IMR-90 (cell line): ENCODE measurements around the gene GPR153.

Source experiments
- CTCF ChIP-seq: conservative IDR thresholded peaks from 2 replicates; pipeline ENCODE4 v1.5.1; 2012; ENCODE audit warnings: mild to moderate bottlenecking, low read depth, low read length, improper control_type of control experiment
- MAFK ChIP-seq: IDR thresholded peaks from 2 replicates; pipeline ENCODE4 v1.6.1; 2012; ENCODE audit warnings: low read depth, low read length, improper control_type of control experiment
- MAZ ChIP-seq: IDR thresholded peaks from 2 replicates; pipeline ENCODE4 v1.6.1; 2012; ENCODE audit warnings: low read depth, mild to moderate bottlenecking, low read length, improper control_type of control experiment, moderate library complexity, borderline replicate concordance
- MXI1 ChIP-seq: IDR thresholded peaks from 2 replicates; pipeline ENCODE4 v1.6.1; 2012; ENCODE audit warnings: low read depth, mild to moderate bottlenecking, low read length, moderate library complexity, borderline replicate concordance
- POLR2A ChIP-seq: IDR thresholded peaks from 2 replicates; pipeline ENCODE4 v1.6.1; 2012; ENCODE audit warnings: mild to moderate bottlenecking, low read depth, low read length
- RAD21 ChIP-seq: IDR thresholded peaks from 2 replicates; pipeline ENCODE4 v1.6.1; 2012; ENCODE audit warnings: low read length, improper control_type of control experiment
- RCOR1 ChIP-seq: IDR thresholded peaks from 2 replicates; pipeline ENCODE4 v1.6.1; 2012; ENCODE audit warnings: mild to moderate bottlenecking, low read length, improper control_type of control experiment; ENCODE audit not compliant: insufficient replicate concordance
- RFX5 ChIP-seq: IDR thresholded peaks from 2 replicates; pipeline ENCODE4 v1.8.0; 2012; ENCODE audit warnings: low read depth, mild to moderate bottlenecking, low read length, moderate library complexity
- SMC3 ChIP-seq: fragments of 150-350 bp; IDR thresholded peaks from 2 replicates; pipeline ENCODE4 v1.6.1; 2016; ENCODE audit warnings: low read depth, mild to moderate bottlenecking, antibody characterized with exemption, low read length, moderate library complexity
- USF2 ChIP-seq: fragments of 150-350 bp; IDR thresholded peaks from 2 replicates; pipeline ENCODE4 v1.6.1; 2017; ENCODE audit warnings: mild to moderate bottlenecking, antibody characterized with exemption, low read length, low read depth
- TF ChIP-seq, protein P1 (sequence below): fragments of 150-350 bp; IDR thresholded peaks from 2 replicates; pipeline ENCODE4 v1.6.1; 2016; ENCODE audit warnings: low read depth, mild to moderate bottlenecking, low read length, moderate library complexity, borderline replicate concordance

GRCh38 chr1:6258675-6259074 is 2.2 kb downstream of the GPR153 start:
- no peak for TF ChIP-seq RFX5
- TF ChIP-seq CTCF = no peak
- no peak for TF ChIP-seq POLR2A
- TF ChIP-seq MXI1 = no peak
- no peak for TF ChIP-seq SMC3
- no peak for TF ChIP-seq RCOR1
- TF ChIP-seq USF2 = no peak
- TF ChIP-seq, protein P1, sequence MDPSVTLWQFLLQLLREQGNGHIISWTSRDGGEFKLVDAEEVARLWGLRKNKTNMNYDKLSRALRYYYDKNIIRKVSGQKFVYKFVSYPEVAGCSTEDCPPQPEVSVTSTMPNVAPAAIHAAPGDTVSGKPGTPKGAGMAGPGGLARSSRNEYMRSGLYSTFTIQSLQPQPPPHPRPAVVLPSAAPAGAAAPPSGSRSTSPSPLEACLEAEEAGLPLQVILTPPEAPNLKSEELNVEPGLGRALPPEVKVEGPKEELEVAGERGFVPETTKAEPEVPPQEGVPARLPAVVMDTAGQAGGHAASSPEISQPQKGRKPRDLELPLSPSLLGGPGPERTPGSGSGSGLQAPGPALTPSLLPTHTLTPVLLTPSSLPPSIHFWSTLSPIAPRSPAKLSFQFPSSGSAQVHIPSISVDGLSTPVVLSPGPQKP = no peak
- no peak for TF ChIP-seq MAZ
- no peak for TF ChIP-seq RAD21
- TF ChIP-seq MAFK = no peak
